Activated CD8-positive, alpha-beta memory T cell treated with anti-CD3 and anti-CD28 coated beads, Interleukin-2, amount 50 U/mL, for 24 hours (primary cell): ENCODE measurements around the gene IL1F10.

Experiments
- DNase-seq: peaks from one replicate; pipeline ENCODE4 v3.0.0-alpha.2; 2020; ENCODE audit errors: extremely low read depth

IL1F10 gene

GRCh38 chr2:113058998-113059960, 8.5 kb upstream of the IL1F10 start, which contains the start of gene IL36RN:
Gene IL36RN (plus strand): TSS chr2:113059198. CDS start chr2:113059439, 241 bp downstream.
- no peak for DNase-seq

- no peak for DNase-seq
These were observed 7.4 kb upstream of the IL1F10 start for GRCh38 chr2:113060396-113060795.

GRCh38 chr2:113060796-113061195, 7.0 kb upstream of the IL1F10 start:
- DNase-seq, result no peak

GRCh38 chr2:113061241-113061640, 6.5 kb upstream of the IL1F10 start:
- DNase-seq, result no peak

- no peak for DNase-seq
These were observed 5.6 kb upstream of the IL1F10 start for GRCh38 chr2:113061896-113062770.

- DNase-seq, result no peak
These were observed 3.5 kb upstream of the IL1F10 start for GRCh38 chr2:113064281-113064680.

GRCh38 chr2:113064898-113065297, 2.9 kb upstream of the IL1F10 start:
- DNase-seq, result no peak

GRCh38 chr2:113068249-113068648, 479 bp downstream of the IL1F10 start:
- DNase-seq, result no peak

GRCh38 chr2:113068706-113069485, 1.1 kb downstream of the IL1F10 start:
- DNase-seq, result no peak

GRCh38 chr2:113069676-113070605, 2.2 kb downstream of the IL1F10 start:
- DNase-seq, result no peak

- no peak for DNase-seq
These were observed 2.8 kb downstream of the IL1F10 start for GRCh38 chr2:113070606-113070975.

GRCh38 chr2:113072584-113072983, 4.8 kb downstream of the IL1F10 start:
- DNase-seq, result no peak

GRCh38 chr2:113073325-113073834, 5.6 kb downstream of the IL1F10 start:
- DNase-seq, result no peak

- no peak for DNase-seq
These were observed 7.3 kb downstream of the IL1F10 start for GRCh38 chr2:113075030-113075429.

- DNase-seq, result no peak
These were observed 7.8 kb downstream of the IL1F10 start for GRCh38 chr2:113075600-113075999.

- no peak for DNase-seq
These were observed 9.3 kb downstream of the IL1F10 start for GRCh38 chr2:113076954-113077669.

- DNase-seq, result no peak
These were observed 10.2 kb downstream of the IL1F10 start for GRCh38 chr2:113077921-113078320.

GRCh38 chr2:113078350-113078839, 10.6 kb downstream of the IL1F10 start:
- no peak for DNase-seq

GRCh38 chr2:113079131-113079530, 11.4 kb downstream of the IL1F10 start:
- DNase-seq, result no peak

- no peak for DNase-seq
These were observed 12.4 kb downstream of the IL1F10 start for GRCh38 chr2:113080134-113080533.
